ENCODE data around the gene OR2H2.

Gene OR2H2

GRCh38 chr6:29584821-29585220 lies at the start of gene OR2H2:
Gene OR2H2, plus strand, starts transcription at chr6:29585121. Its CDS starts 2,824 bp downstream, at chr6:29587945.
- DNase-seq (ENCODE audit: low read depth in 2 of 3, low spot score in 2 of 3) = no peak

GRCh38 chr6:29537714-29538403 lies 47.1 kb upstream of the OR2H2 start:
- DNase-seq (ENCODE audit: low read depth in 2 of 3, low spot score in 2 of 3) = no peak

GRCh38 chr6:29547573-29547972 lies 37.3 kb upstream of the OR2H2 start:
- no peak for DNase-seq (ENCODE audit: low read depth in 2 of 3, low spot score in 2 of 3)

- no peak for DNase-seq (ENCODE audit: low read depth in 2 of 3, low spot score in 2 of 3)
These were observed 32.3 kb upstream of the OR2H2 start for GRCh38 chr6:29552512-29553051.

GRCh38 chr6:29553268-29554057 lies 31.5 kb upstream of the OR2H2 start:
- no peak for DNase-seq (ENCODE audit: low read depth in 2 of 3, low spot score in 2 of 3)

GRCh38 chr6:29554764-29555163 lies 30.2 kb upstream of the OR2H2 start:
- DNase-seq (ENCODE audit: low read depth in 2 of 3, low spot score in 2 of 3) = no peak

GRCh38 chr6:29557320-29557719 lies 27.6 kb upstream of the OR2H2 start:
- DNase-seq (ENCODE audit: low read depth in 2 of 3, low spot score in 2 of 3) = no peak

- DNase-seq (ENCODE audit: low read depth in 2 of 3, low spot score in 2 of 3) = no peak
These were observed 26.4 kb upstream of the OR2H2 start for GRCh38 chr6:29558439-29559079.

- DNase-seq (ENCODE audit: low read depth in 2 of 3, low spot score in 2 of 3) = no peak
These were observed 25.2 kb upstream of the OR2H2 start, which contains the start of gene UBD for GRCh38 chr6:29559524-29560287. Gene UBD, minus strand, starts transcription at chr6:29559732. Its CDS starts 31 bp downstream, at chr6:29559701.

- no peak for DNase-seq (ENCODE audit: low read depth in 2 of 3, low spot score in 2 of 3)
These were observed 23.8 kb upstream of the OR2H2 start for GRCh38 chr6:29561091-29561490.

- DNase-seq (ENCODE audit: low read depth in 2 of 3, low spot score in 2 of 3) = no peak
These were observed 23.2 kb upstream of the OR2H2 start for GRCh38 chr6:29561606-29562181.

GRCh38 chr6:29563435-29563965 lies 21.4 kb upstream of the OR2H2 start:
- no peak for DNase-seq (ENCODE audit: low read depth in 2 of 3, low spot score in 2 of 3)

- no peak for DNase-seq (ENCODE audit: low read depth in 2 of 3, low spot score in 2 of 3)
These were observed 20.0 kb upstream of the OR2H2 start for GRCh38 chr6:29564875-29565274.

GRCh38 chr6:29566856-29567255 lies 18.1 kb upstream of the OR2H2 start:
- DNase-seq (ENCODE audit: low read depth in 2 of 3, low spot score in 2 of 3) = no peak

GRCh38 chr6:29567541-29567940 lies 17.4 kb upstream of the OR2H2 start:
- no peak for DNase-seq (ENCODE audit: low read depth in 2 of 3, low spot score in 2 of 3)

GRCh38 chr6:29567991-29568390 lies 16.9 kb upstream of the OR2H2 start:
- DNase-seq (ENCODE audit: low read depth in 2 of 3, low spot score in 2 of 3) = no peak

GRCh38 chr6:29576056-29576455 lies 8.9 kb upstream of the OR2H2 start:
- no peak for DNase-seq (ENCODE audit: low read depth in 2 of 3, low spot score in 2 of 3)

- no peak for DNase-seq (ENCODE audit: low read depth in 2 of 3, low spot score in 2 of 3)
These were observed 7.4 kb upstream of the OR2H2 start for GRCh38 chr6:29577544-29577943.

GRCh38 chr6:29589423-29590048 lies 4.6 kb downstream of the OR2H2 start:
- peak in 1 of 3 experiments; percentile 9 for DNase-seq (ENCODE audit: low read depth in 2 of 3, low spot score in 2 of 3)

Measured in activated CD8-positive, alpha-beta memory T cell treated with anti-CD3 and anti-CD28 coated beads for 48 hours (primary cell).